AG04450 (cell line): Measurements from ENCODE around the gene LMO1. TPM values are rescaled to one million over a fixed set of nuclear protein-coding genes. Genes with fewer than 3 reads are reported as not detected.
A peak's percentile ranks its signal among the peaks of the same experiment; 100 is the strongest.

Source experiments
- CTCF ChIA-PET: fragments of 300-600, 350-600 bp; formaldehyde crosslinking; extraction: SDS; loops from one replicate; lab custom pipeline; 2022; ENCODE audit warnings: antibody characterized with exemption, inconsistent platforms; lab: Charles Lee
- POLR2A ChIA-PET: fragments of 350-600 bp; formaldehyde crosslinking; extraction: SDS; loops from one replicate; lab custom pipeline; 2021; ENCODE audit warnings: antibody characterized with exemption, inconsistent platforms; lab: Yijun Ruan, JAX
- DNase-seq: peaks from one replicate; pipeline ENCODE4 v3.0.0-alpha.2; 2011; ENCODE audit warnings: low read depth, low spot score
- H3K27ac ChIP-seq: one replicate; pipeline ENCODE4 v1.5.1; 2012; ENCODE audit warnings: low read depth, low read length, control low read depth
- H3K27me3 ChIP-seq: one replicate; pipeline ENCODE4 v1.6.0; 2012; ENCODE audit warnings: low read length; ENCODE audit not compliant: control insufficient read depth, insufficient read depth
- H3K4me3 ChIP-seq: 2 replicates; pipeline ENCODE4 v1.5.1; 2011; ENCODE audit warnings: mild to moderate bottlenecking, low read depth, low read length, control low read depth
- H3K9me3 ChIP-seq: 2 replicates; pipeline ENCODE4 v1.5.1; 2012; ENCODE audit warnings: low read length; ENCODE audit not compliant: control insufficient read depth, insufficient read depth
- polyA plus RNA-seq: library from polyadenylated mRNA; depleted of rRNA; stranded (reverse); fragments of >200 nt; gene quantifications from 2 replicates; pipeline ENCODE4 v1.2.3, GENCODE V29; 2011
- TF ChIP-seq, protein P1 (sequence below): IDR thresholded peaks from 2 replicates; pipeline ENCODE4 v1.5.1; 2011; ENCODE audit warnings: low read depth, low read length, control low read depth, inconsistent platforms

The LMO1 gene
- polyA plus RNA-seq, 1 experiment, result not detected

DNA sequence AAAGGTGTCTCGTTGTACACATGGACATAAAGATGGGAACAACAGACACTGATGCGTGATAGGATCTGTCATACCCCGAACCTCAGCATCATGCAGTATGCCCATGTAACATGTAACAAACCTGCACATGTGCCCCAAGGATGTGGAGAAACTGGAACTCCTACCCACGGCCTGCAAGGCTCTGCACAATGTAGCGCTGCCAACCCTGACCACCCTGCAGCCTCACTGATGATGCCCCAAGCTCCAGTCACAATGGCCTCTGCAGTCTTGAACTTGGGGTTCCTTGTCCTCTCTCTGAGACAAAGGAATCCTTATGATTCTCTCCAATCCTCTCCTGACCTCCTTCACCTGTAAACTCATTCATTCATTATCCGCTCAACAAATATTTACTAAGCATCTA is 14.2 kb downstream of the LMO1 start:
- Histone ChIP-seq H3K27ac (no peak overlapping the region), H3K27me3 (peaks cover 7% of the 10 kb centered on the region), H3K4me3 (no peak overlapping the region), H3K9me3 (no peaks in the 10 kb centered on the region; the same call in 1 of the 2 replicates)
- DNase-seq, result no peak
- ChIA-PET CTCF (interaction anchor here (2.1 kb wide), 1 partner anchor 14 kb away, joined by 8 read pairs; the partner anchor contains the start of gene LMO1), POLR2A (no interaction called here)
- TF ChIP-seq, protein P1, sequence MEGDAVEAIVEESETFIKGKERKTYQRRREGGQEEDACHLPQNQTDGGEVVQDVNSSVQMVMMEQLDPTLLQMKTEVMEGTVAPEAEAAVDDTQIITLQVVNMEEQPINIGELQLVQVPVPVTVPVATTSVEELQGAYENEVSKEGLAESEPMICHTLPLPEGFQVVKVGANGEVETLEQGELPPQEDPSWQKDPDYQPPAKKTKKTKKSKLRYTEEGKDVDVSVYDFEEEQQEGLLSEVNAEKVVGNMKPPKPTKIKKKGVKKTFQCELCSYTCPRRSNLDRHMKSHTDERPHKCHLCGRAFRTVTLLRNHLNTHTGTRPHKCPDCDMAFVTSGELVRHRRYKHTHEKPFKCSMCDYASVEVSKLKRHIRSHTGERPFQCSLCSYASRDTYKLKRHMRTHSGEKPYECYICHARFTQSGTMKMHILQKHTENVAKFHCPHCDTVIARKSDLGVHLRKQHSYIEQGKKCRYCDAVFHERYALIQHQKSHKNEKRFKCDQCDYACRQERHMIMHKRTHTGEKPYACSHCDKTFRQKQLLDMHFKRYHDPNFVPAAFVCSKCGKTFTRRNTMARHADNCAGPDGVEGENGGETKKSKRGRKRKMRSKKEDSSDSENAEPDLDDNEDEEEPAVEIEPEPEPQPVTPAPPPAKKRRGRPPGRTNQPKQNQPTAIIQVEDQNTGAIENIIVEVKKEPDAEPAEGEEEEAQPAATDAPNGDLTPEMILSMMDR, result no peak

DNA sequence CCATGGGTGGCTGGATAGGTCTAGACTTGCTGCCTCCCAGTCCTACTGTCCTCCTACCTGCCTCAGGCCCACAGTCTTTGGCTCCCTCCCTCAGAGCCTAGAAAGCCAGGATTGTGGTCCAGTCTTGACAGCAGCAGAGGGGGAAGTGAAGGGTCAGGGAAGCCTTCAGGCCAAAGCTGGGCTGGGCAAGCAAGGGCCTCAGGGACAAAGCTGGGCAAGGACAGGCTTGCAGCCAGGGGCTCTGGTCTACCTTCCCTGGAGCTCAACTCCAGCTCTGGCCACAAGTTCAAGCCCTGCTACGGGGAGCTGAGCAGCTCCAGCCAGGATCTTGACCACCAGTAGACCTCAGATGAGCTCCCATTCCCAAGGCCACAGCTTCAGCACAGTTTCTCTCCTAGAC is 14.9 kb downstream of the LMO1 start:
- no peak for DNase-seq
- TF ChIP-seq, protein P1, result no peak
- CTCF ChIA-PET, result interaction anchor here (2.1 kb wide), 1 partner anchor 15 kb away, joined by 8 read pairs; the partner anchor contains the start of gene LMO1
- H3K9me3 ChIP-seq, result no peaks in the 10 kb centered on the region; the same call in 1 of the 2 replicates
- POLR2A ChIA-PET, result no interaction called here
- peaks cover 7% of the 10 kb centered on the region for H3K27me3 ChIP-seq
- H3K4me3 ChIP-seq, result no peak overlapping the region
- no peak overlapping the region for H3K27ac ChIP-seq

DNA sequence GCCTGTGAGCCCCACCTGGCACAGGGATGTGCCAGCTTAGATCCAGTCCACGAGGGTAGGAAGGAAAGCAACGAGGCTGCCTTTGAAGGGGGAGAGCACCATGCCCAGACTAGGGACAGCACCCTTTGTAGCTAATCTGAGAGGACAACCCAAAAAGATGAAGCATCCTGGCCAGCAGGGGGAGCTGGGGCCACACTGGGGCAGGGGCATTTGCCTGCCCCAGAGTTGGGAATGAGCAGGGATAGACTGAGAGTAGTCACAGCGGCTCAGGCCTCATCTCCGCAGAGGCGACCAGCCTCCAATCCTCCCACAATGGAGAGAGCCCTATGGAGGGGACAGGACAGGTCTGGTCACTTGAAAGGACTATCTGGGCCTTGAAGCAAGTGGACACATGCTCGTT is 16.4 kb downstream of the LMO1 start:
- Histone ChIP-seq H3K4me3 (no peak overlapping the region), H3K27me3 (peaks cover 19% of the 10 kb centered on the region), H3K9me3 (no peaks in the 10 kb centered on the region; the same call in 1 of the 2 replicates), H3K27ac (no peak overlapping the region)
- POLR2A ChIA-PET, result no interaction called here
- DNase-seq, result no peak
- TF ChIP-seq, protein P1, result peak; percentile 41
- CTCF ChIA-PET, result interaction anchor here (0.9 to 2.8 kb wide), 3 partner anchors 16 to 319 kb away, joined by 3 to 15 read pairs (median 5); partner anchors contain the start of gene LMO1

DNA sequence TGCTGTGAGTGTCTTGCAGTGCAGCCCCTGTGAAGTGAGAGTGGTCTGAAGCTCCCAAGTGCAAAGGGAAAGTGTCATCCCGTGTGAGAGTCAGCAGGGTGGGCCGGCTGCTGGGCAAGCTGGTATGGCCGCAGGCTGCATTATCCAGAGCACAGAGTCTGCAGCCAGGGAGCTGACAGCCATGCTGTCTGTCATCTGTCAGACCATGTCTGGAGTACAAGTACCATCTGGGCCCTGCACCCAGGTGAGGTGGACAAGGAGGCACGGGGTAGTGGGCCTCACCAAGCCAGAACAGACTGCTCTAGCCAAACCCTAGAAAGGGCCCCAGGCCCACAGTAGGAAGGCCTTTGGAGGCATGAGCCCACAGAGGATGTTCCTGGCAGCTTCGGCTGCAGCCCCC is 20.2 kb downstream of the LMO1 start:
- ChIA-PET CTCF (interaction anchor here (1.6 kb wide), 1 partner anchor 21 kb away, joined by 8 read pairs; the partner anchor contains the start of gene LMO1), POLR2A (no interaction called here)
- no peak overlapping the region for H3K4me3 ChIP-seq
- DNase-seq, result no peak
- no peaks in the 10 kb centered on the region for H3K9me3 ChIP-seq
- no peak overlapping the region for H3K27ac ChIP-seq
- H3K27me3 ChIP-seq, result peaks cover 23% of the 10 kb centered on the region
- TF ChIP-seq, protein P1, result no peak

DNA sequence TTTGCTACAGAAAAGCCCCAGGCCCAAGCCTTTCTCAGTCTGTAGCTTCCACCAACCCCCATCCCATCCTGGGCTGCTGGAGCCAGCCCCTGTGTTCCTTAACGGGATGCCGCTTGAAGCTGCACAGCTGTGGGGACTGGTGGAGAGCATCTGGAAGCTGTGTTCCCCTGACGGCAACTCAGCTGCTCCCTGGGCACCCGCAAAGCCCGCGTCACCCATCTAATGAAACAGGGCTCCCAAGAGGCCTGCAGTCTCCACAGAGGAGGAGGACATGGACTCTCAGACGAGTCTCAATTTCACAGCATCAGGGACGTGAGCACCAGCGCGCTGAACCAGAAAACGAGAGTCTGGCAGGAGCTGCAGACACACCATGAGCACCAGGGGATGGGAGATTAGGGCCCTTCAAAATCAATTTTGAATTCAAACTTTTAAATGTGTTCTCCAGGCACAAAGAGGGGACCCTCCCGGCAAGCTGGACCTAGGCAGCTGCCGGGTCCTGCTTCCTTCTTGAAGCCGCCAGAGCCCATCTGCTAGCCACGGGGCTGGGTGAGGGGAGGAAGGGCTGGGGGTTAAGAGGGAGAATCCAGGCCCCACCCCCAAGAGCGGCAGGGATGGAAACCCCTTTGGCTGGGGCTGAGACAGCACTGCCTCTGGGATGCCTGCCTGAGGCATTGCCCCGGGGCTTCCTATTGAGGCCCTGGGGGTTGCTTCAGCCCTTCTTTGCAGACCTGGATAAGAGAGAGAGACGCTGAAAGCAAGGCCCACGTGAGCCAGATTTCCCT is 21.0 kb downstream of the LMO1 start:
- CTCF ChIA-PET, result interaction anchor here (1.3 to 2.2 kb wide), 4 partner anchors 18 to 49 kb away, joined by 3 to 10 read pairs (median 6); partner anchors contain the start of gene LMO1
- TF ChIP-seq, protein P1, result no peak
- DNase-seq, result no peak
- H3K27me3 ChIP-seq, result peaks cover 22% of the 10 kb centered on the region
- H3K27ac ChIP-seq, result no peak overlapping the region
- H3K4me3 ChIP-seq, result no peak overlapping the region
- H3K9me3 ChIP-seq, result no peaks in the 10 kb centered on the region
- POLR2A ChIA-PET, result no interaction called here
